Esophagus (tissue), 2 donors: ENCODE data around the gene COL28A1. TPM values are rescaled to one million over a fixed set of nuclear protein-coding genes. Genes with fewer than 3 reads are reported as not detected.

Experiments
- polyA plus RNA-seq, 2 donors: library from polyadenylated mRNA; stranded (reverse); fragments of 200-250 nt; gene quantifications; one replicate each; pipeline ENCODE4 v1.2.3, GENCODE V29; 2013
- donor health status: healthy with polysubstance abuse.
- donor health status: Bipolar disorder and iron deficiency.

COL28A1 gene
- polyA plus RNA-seq, 2 donors = 0.60 to 1.1 TPM

Other genes starting within 250 kb of the COL28A1 start
- gene MIOS, start 31.0 kb upstream of the COL28A1 start, polyA plus RNA-seq = 10 to 100 TPM; 17.6 to 22.1 TPM
- gene UMAD1, start 104.9 kb upstream of the COL28A1 start, polyA plus RNA-seq = 1 to 10 TPM; 1.8 to 4.9 TPM
- 10 to 100 TPM; 16.4 to 28.1 TPM for gene RPA3, start 182.7 kb upstream of the COL28A1 start, polyA plus RNA-seq